K562 (cell line): ENCODE data around the gene ITGA6.

Source experiments
- NFXL1 ChIP-seq: fragments of 450-650 bp; formaldehyde crosslinking; IDR thresholded peaks from 2 replicates; pipeline ENCODE4 v1.4.0; 2021; ENCODE audit warnings: mild to moderate bottlenecking
- SIN3A ChIP-seq, 2 experiments: fragments of 150-350 bp in 1 of 2; IDR thresholded peaks; 2 replicates each; pipeline ENCODE4 v1.6.1; 2011 to 2016; ENCODE audit warnings: borderline replicate concordance in 2 of 2, low read depth in 2 of 2, low read length in 2 of 2, mild to moderate bottlenecking in 2 of 2, moderate library complexity in 2 of 2; ENCODE audit not compliant: control insufficient read depth in 1 of 2
- ZNF347 ChIP-seq: fragments of 450-650 bp; formaldehyde crosslinking; IDR thresholded peaks from 2 replicates; pipeline ENCODE4 v1.4.0; 2020; ENCODE audit warnings: low read depth, mild to moderate bottlenecking, moderate library complexity
- TF ChIP-seq, protein P1 (sequence below): sonication (generic); formaldehyde crosslinking; IDR thresholded peaks from 2 replicates; pipeline ENCODE4 v1.8.1; 2022; ENCODE audit warnings: missing genetic modification reagents
- TF ChIP-seq, protein P2 (sequence below), 2 experiments: fragments of 450-650 bp; IDR thresholded peaks; 2 replicates each; pipeline ENCODE4 v1.6.1; 2016; ENCODE audit warnings: mild to moderate bottlenecking in 2 of 2, borderline replicate concordance in 1 of 2, low read depth in 1 of 2, moderate library complexity in 1 of 2
- TF ChIP-seq, protein P3 (sequence below), 3 experiments: IDR thresholded peaks in 2 of 3; conservative IDR thresholded peaks in 1 of 3; 2 replicates each; pipeline ENCODE4 v1.5.1; 2011 to 2012; ENCODE audit warnings: low read length in 3 of 3, mild to moderate bottlenecking in 3 of 3, control low read depth in 2 of 3, improper control_type of control experiment in 1 of 3, inconsistent platforms in 1 of 3, low read depth in 1 of 3, mixed read lengths in 1 of 3, moderate library complexity in 1 of 3; ENCODE audit not compliant: insufficient read depth in 2 of 3
- TF ChIP-seq, protein P4 (sequence below): sonication (generic); IDR thresholded peaks from 2 replicates; pipeline ENCODE4 v1.6.1; 2016

DNA sequence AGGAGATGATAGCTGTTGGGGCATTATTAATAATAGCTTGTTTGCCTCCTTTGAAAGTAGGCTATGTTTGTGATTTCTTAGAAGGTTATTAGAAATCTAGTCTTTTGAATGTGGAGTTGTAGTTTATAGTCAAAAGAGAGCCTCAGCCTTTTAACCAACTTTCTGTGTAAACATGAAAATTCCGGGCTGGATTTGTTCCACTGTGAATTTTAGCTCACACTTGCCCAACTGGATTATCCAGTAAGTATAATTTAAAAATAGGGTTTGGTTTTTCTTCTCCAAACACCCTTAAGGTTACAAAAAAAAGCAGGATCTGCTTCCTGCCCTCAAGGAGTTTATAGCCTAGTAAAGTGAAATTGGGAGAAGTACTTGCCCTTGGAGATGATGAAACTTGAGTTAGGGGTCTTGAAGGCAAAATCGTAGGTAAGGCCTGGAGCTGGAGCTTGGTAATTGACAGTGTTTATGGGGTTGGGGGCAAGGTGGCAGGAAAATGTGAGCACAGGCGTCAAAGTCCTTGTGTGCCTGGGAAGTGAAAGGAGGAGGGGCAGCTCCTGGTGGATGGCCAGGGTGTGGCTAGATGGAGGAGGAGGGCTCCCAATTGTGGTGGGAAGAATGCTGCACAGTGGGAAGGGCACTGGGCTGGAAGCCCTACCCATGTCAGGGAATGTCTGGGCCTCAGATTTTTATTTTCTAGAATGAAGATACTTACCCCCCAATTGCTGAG is 21.3 kb downstream of the ITGA6 start:
- TF ChIP-seq NFXL1 (no peak), SIN3A (IDR thresholded peaks at IDR 0.05; ENCODE audit: borderline replicate concordance in 2 of 2, control insufficient read depth in 1 of 2, low read depth in 2 of 2, low read length in 2 of 2) (no peak), ZNF347 (CRISPR knock-in tag) (no peak)
- TF ChIP-seq, protein P1, sequence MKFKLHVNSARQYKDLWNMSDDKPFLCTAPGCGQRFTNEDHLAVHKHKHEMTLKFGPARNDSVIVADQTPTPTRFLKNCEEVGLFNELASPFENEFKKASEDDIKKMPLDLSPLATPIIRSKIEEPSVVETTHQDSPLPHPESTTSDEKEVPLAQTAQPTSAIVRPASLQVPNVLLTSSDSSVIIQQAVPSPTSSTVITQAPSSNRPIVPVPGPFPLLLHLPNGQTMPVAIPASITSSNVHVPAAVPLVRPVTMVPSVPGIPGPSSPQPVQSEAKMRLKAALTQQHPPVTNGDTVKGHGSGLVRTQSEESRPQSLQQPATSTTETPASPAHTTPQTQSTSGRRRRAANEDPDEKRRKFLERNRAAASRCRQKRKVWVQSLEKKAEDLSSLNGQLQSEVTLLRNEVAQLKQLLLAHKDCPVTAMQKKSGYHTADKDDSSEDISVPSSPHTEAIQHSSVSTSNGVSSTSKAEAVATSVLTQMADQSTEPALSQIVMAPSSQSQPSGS (CRISPR knock-in tag): no peak
- TF ChIP-seq, protein P2, sequence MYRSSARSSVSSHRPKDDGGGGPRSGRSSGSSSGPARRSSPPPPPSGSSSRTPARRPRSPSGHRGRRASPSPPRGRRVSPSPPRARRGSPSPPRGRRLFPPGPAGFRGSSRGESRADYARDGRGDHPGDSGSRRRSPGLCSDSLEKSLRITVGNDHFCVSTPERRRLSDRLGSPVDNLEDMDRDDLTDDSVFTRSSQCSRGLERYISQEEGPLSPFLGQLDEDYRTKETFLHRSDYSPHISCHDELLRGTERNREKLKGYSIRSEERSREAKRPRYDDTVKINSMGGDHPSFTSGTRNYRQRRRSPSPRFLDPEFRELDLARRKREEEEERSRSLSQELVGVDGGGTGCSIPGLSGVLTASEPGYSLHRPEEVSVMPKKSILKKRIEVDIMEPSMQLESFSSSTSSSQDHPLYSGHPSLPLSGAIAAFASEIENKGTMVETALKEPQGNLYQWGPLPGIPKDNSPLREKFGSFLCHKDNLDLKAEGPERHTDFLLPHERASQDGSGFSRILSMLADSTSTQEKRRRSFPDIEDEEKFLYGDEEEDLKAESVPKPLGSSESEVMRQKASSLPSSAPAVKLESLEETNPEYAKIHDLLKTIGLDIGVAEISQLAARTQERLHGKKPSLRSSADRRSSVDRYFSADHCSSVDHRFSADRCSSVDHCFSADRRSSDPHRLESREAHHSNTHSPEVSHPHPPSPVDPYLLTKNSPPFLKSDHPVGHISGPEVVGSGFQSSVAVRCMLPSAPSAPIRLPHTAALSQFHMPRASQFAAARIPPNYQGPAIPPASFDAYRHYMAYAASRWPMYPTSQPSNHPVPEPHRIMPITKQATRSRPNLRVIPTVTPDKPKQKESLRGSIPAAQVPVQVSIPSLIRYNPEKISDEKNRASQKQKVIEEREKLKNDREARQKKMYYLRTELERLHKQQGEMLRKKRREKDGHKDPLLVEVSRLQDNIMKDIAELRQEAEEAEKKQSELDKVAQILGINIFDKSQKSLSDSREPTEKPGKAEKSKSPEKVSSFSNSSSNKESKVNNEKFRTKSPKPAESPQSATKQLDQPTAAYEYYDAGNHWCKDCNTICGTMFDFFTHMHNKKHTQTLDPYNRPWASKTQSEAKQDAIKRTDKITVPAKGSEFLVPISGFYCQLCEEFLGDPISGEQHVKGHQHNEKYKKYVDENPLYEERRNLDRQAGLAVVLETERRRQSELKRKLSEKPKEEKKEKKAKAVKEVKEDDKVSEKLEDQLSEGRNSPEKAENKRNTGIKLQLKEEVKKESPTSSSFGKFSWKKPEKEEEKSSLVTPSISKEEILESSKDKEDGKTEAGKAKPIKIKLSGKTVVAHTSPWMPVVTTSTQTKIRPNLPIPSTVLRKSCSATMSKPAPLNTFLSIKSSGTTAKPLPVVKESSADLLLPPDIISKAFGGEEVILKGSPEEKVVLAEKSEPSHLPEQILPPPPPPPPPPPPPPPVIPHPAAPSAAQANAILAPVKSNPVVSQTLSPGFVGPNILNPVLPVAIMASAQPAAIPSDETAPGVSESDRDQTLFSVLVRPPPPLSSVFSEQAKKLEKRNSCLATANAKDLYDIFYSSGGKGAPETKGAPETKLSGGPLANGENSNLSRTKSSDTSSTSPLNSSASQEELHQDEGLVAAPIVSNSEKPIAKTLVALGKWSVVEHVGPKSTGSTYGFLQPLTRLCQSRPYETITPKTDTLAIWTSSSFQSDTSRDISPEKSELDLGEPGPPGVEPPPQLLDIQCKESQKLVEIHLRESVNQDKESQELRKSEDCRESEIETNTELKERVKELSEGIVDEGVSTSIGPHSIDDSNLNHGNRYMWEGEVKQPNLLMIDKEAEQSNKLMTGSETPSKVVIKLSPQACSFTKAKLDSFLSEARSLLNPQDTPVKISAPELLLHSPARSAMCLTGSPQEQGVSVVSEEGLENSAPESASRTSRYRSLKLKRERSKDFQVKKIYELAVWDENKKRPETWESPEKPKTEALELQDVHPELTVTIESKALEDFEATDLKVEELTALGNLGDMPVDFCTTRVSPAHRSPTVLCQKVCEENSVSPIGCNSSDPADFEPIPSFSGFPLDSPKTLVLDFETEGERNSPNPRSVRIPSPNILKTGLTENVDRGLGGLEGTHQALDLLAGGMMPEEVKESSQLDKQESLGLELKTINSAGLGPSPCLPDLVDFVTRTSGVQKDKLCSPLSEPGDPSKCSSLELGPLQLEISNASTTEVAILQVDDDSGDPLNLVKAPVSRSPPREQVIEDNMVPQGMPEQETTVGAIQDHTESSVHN (IDR thresholded peaks at IDR 0.05; ENCODE audit: borderline replicate concordance in 1 of 2, low read depth in 1 of 2): no peak
- TF ChIP-seq, protein P3, sequence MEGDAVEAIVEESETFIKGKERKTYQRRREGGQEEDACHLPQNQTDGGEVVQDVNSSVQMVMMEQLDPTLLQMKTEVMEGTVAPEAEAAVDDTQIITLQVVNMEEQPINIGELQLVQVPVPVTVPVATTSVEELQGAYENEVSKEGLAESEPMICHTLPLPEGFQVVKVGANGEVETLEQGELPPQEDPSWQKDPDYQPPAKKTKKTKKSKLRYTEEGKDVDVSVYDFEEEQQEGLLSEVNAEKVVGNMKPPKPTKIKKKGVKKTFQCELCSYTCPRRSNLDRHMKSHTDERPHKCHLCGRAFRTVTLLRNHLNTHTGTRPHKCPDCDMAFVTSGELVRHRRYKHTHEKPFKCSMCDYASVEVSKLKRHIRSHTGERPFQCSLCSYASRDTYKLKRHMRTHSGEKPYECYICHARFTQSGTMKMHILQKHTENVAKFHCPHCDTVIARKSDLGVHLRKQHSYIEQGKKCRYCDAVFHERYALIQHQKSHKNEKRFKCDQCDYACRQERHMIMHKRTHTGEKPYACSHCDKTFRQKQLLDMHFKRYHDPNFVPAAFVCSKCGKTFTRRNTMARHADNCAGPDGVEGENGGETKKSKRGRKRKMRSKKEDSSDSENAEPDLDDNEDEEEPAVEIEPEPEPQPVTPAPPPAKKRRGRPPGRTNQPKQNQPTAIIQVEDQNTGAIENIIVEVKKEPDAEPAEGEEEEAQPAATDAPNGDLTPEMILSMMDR (IDR thresholded peaks at IDR 0.05 in 2 of 3, conservative IDR thresholded peaks at IDR 0.05 in 1 of 3; ENCODE audit: insufficient read depth in 2 of 3, low read depth in 1 of 3, low read length in 3 of 3): no peak
- TF ChIP-seq, protein P4, sequence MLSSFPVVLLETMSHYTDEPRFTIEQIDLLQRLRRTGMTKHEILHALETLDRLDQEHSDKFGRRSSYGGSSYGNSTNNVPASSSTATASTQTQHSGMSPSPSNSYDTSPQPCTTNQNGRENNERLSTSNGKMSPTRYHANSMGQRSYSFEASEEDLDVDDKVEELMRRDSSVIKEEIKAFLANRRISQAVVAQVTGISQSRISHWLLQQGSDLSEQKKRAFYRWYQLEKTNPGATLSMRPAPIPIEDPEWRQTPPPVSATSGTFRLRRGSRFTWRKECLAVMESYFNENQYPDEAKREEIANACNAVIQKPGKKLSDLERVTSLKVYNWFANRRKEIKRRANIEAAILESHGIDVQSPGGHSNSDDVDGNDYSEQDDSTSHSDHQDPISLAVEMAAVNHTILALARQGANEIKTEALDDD: no peak
